COR-L47 (cell line): ENCODE measurements around the gene KIF18A.

ENCODE experiments used
- DNase-seq: peaks from one replicate; lab custom pipeline; 2025; lab: John Stamatoyannopoulos, UW

KIF18A gene

DNA sequence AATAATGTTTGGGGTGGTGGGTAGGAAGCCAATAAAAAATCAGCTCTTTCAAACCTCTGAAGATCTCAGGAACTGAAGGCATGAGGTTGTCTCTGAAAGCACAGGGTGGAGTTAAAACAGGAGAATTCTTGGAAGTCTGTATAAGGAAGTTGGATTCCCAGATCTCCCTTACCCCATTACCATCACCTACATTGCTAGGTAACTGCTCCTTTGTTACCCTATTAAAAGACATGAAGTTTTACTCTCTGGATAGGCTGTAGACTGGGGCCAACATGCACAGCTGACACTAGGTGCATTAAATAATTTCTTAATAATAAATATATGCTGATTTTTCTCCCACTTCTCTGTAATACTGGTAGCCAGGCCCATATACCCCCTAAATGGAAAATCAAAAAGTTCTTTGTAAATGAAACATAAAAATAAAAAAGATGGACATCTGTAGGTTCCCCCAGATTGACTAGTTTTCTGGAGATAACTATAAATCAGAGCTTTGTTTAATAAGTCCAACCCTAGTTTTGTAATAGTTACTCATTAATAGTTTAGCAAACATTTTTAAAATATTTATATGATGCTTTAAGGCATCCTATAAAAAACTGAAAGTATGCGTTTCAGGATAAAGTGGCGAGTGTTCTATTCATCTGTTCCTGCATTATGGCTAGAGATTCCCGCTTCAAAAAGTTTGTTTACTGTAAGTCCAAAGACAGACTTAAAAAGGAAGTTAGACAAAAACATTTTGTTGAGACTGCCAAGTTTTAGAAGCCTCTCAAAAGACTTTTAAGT lies 63.8 kb downstream of the KIF18A start:
- no peak for DNase-seq

GRCh38 chr11:28040384-28040783 lies 67.6 kb downstream of the KIF18A start:
- no peak for DNase-seq

DNA sequence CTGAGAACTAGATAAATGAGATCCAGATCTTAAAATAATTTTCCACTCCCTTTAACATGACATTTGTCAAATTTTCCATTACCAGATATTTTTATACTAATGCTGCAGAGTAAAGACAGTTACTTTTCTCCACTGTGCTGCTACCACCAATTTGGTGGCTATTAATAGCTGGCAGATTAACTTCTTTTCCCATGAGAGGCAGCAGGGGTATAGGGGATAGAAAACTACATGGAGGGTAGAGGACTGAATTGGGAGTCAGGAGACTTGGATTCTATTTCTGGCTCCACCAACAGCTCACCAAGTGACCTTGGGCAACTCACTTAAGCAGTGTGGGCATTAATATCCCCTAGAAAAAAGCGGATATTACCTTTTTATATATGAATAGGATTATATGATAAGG lies 69.2 kb downstream of the KIF18A start:
- DNase-seq = no peak

DNA sequence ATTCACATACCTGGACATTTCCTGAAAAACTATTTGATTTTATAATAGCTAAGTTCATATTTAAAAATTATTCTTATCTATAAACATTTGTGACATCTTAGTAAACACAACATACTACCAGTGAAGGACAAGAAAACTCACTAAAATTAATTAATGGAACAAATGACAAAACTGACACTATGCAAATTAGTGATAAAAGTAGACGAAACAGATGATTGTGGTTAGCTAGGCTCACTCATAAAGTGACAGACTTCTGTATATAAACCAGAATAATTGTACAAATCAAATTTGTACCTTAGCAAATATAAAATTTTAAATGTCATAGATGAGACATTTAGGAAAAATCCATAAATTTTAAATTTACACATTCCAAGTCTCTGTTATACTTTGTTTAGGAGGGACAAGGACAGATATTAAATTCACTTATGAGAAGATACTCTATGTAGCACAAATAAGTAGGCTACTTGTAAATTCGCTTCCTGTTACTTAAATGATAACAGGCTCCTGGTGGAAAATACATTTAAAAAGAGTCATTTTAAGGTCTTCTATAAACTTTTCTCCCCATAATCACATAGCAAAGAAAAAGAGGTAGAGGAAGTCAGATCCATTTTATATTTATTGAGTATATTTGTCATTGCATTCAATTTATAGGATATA lies 81.2 kb downstream of the KIF18A start:
- no peak for DNase-seq

- no peak for DNase-seq
Observed at GRCh38 chr11:28017816-28018215, 90.1 kb downstream of the KIF18A start.

DNA sequence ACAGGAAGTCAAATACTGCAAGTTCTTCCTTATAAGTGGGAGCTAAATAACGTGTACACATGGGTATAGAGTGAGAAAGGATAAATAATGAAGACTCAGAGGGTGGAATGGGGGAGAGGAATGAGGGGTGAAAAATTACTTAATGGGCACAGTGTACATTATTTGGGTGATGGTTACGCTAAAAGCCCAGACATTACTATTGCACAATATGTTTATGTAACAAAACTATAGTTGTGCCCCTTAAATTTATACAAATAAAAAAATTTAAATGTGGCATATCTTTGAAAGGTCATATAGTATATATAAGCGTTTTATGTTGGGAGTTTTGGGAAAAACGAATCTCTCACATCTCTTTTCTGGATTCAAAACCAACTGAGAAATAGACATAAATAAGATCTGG lies 96.1 kb downstream of the KIF18A start:
- DNase-seq = no peak

- no peak for DNase-seq
Observed at GRCh38 chr11:28009996-28010395, 98.0 kb downstream of the KIF18A start.

DNA sequence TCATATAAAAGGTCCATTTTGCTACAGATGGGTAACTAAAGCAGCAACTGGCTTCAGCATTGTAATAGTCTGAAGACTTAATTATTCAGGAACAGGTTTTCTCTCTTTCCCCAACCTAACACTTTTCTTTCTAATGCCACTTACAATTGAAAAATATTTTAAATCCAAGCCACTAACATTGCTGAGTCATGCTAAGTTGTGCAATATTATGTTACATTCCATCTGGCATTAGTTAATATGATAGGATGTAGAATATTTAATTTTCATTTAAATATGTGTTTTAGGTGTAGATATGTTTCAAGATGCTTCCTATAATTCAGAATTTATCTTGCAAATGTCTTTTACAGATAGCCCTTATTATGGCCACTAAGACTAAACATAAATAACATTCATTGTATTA lies 98.6 kb downstream of the KIF18A start:
- DNase-seq = no peak

- DNase-seq = no peak
Observed at GRCh38 chr11:28003615-28004014, 104.3 kb downstream of the KIF18A start.

- no peak for DNase-seq
Observed at GRCh38 chr11:27998552-27998951, 109.4 kb downstream of the KIF18A start.

DNA sequence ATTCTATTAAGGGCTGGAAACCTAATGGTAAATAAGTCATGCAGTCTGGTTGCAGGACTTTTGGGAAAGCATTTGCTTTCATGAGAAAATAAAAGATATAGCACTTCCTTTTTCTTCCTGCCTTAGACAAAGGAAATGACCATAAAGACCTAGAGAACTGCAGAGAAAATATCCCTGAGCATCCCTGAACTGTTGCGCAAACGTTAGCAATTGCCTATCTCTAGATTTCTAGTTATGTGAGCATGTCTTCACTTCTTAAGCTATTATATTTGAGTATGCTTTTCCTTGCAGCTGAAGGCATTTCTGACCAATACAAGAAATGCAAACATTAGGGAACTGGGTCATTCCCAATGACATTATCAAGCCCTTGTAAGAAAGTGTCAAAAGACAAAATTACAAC lies 110.6 kb downstream of the KIF18A start:
- DNase-seq = no peak

GRCh38 chr11:27996066-27996465 lies 111.9 kb downstream of the KIF18A start:
- DNase-seq = no peak

GRCh38 chr11:27995083-27995482 lies 112.9 kb downstream of the KIF18A start:
- DNase-seq = no peak

DNA sequence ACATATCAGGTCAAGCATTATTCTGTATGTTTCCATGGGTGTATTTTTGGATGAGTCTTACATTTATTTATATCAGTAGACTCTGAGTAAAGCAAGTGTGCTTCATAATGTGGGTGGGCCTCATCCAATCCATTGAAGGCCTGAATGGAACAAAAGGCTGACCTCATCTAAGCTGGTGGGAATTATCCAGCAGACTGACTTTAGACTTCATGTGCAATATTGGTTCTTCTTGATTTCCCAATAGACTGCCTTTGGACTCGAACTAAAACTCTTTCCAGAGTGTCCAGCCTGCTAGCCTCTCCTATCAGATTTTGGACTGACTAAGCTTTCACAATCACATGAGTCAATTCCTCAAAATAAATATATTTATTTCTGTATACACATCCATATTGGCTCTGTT lies 116.2 kb downstream of the KIF18A start:
- no peak for DNase-seq

DNA sequence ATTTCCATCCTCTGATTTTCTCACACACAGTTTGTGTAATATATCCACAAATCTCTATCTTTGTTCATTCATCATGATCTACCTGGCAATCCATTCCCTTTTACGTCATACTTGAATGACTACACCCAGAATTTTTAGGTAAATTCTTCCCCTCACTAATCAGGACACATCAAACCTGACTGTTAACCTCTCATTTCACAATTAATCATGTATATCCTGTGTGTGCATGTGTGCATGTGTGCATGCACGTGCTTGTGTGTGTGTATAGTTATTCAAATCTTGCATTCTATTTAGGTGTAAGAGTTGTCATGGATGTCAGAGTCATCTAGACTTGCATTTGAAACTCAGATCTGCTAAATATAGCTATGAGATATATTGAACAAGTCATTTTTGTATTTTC lies 130.4 kb downstream of the KIF18A start:
- no peak for DNase-seq

DNA sequence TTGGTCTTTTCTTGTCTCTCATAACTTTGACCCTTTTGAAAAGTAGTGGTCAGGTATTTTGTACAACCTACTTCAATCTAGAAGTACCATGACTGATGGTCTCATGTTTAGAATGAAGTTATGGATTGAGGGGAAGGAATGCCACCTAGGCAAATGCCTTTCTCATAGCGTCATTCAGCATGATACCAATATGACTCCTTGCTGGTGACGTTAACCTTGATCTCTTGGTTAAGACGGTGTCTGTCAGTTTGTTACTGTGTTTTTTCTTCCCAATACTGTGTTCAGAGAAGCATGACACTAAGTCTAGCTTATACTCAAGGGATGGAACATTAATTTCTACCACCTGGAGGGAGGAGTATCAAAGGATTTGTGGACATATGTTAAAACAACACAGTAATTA lies 130.9 kb downstream of the KIF18A start:
- DNase-seq = no peak

DNA sequence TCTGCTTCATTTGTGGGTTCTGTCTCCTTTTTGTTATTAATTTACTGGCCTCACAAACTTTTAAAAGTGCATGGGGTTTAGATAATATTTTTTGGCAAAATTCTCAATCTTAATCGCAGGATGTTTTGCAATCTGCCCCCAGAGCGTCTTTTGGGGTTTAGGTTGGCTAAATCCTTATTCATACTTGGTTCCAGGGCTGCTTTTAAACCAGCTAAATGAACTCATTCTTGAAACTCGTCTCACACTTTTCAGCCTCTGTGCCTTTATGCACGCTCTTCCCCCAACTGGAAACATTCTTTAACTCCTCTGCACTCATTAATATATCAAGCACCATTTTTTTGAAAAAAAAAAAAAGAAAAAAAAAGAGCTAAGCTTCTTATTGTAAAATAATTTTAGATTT lies 131.7 kb downstream of the KIF18A start:
- no peak for DNase-seq

GRCh38 chr11:27973851-27974536 lies 134.0 kb downstream of the KIF18A start:
- no peak for DNase-seq

DNA sequence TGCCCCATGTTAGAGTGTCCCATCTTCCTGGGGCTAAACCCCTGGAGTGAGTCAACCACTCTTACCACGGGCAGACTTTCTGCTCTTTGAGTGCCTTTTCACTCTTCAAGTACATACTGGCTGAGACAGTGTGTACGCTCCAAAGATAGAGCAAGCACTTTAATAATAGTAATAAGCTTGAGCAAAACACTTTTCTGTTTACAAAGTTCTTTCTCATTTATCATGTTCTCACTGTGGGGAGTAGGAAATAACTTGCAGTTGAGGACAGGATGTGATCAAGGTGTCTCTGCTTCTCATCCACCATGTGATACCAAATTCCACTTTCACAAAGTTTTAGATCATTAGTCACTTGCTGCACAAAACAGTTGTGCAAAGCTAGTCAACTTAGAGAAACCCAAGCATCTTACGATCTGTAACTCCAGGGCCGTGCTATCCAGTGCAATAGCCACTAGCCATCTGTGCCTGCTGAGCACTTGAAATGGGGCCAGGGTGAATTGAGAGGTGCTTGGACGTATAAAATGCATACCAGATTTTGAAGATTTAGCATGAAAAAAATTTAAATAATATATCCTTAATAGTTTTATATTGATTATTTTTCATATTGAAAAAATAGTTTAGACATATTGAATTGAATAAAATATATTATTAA lies 135.3 kb downstream of the KIF18A start:
- no peak for DNase-seq

GRCh38 chr11:27971171-27971570 lies 136.8 kb downstream of the KIF18A start:
- no peak for DNase-seq
